Right atrium auricular region (tissue), 2 donors: ENCODE measurements around the gene PDE4C. TPM values are rescaled to one million over a fixed set of nuclear protein-coding genes. Genes with fewer than 3 reads are reported as not detected.

Experiments used
- DNase-seq: peaks from one replicate; pipeline ENCODE4 v3.0.0-alpha.2; 2019; ENCODE audit warnings: low spot score
- H3K27ac ChIP-seq, 2 donors: fragments of 200-600 bp; sonication (generic); 1 replicate in 1 of 2; 2 replicates in 1 of 2; pipeline ENCODE4 v1.5.1; 2016 to 2019
- H3K27me3 ChIP-seq, 2 donors: fragments of 200-600 bp; sonication (generic); one replicate each; pipeline versions ENCODE4 v1.5.1 to v1.6.0; 2017 to 2019
- H3K36me3 ChIP-seq: fragments of 200-600 bp; sonication (generic); one replicate; pipeline ENCODE4 v1.5.1; 2016
- H3K4me1 ChIP-seq, 2 donors: fragments of 200-600 bp; sonication (generic); one replicate each; pipeline versions ENCODE4 v1.5.1 to v1.6.0; 2017 to 2019
- H3K4me3 ChIP-seq, 2 donors: fragments of 200-600 bp; sonication (generic); 1 replicate in 1 of 2; 2 replicates in 1 of 2; pipeline ENCODE4 v1.5.1; 2017 to 2019; ENCODE audit warnings: mild to moderate bottlenecking in 1 of 2, moderate library complexity in 1 of 2
- H3K9me3 ChIP-seq, 2 donors: fragments of 200-600 bp; sonication (generic); one replicate each; pipeline ENCODE4 v1.5.1; 2019
- CTCF ChIP-seq, 2 donors: fragments of 200-600 bp; sonication (generic); IDR thresholded peaks; one replicate each; pipeline ENCODE4 v1.5.1; 2019; ENCODE audit warnings: antibody characterized with exemption in 2 of 2
- total RNA-seq, 2 donors: library from RNA; depleted of rRNA; stranded (reverse); fragments of >200 nt; gene quantifications; one replicate each; pipeline ENCODE4 v1.1.0, GENCODE V29; 2016

The PDE4C gene
- total RNA-seq, 2 donors from 2014 or later: 1.4 TPM; not detected in 1

DNA sequence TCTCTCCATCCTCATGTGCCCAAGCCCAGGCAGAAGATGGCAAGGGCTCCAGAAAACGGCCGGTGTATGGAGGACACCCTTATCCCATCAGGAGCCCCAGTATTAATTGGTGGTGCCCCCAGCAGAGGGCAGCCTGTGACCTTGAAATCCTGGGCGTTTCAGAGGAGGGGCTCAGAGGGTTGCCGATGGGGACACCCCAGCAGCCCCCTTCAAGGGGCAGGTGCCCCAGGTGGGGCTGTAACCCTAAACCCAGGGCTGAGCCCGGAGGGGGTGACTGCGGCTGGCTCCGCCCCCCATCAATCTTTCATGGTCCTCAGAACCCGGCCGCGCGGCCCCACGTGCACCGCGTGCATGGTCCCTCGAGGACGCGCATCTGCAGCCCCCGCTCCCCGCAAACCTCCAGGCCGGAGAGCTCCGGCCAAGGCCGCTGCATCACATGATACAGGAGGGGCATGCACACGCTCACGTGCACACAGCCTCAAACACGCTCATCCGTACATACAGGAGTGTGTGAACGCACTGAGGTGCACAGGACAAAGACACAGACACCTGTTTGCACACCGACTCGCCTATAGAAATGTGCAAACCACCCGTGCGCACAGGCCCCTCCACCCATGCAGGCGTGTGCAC is 23.3 kb downstream of the PDE4C start:
- Histone ChIP-seq H3K9me3 (no peaks in the 10 kb centered on the region), H3K27ac (peak overlapping the region; percentile 31 to 86), H3K4me3 (peak overlapping the region; percentile 74 to 85), H3K36me3 (peaks cover 21% of the 10 kb centered on the region), H3K27me3 (no peaks in the 10 kb centered on the region), H3K4me1 (peaks cover 0 to 23% of the 10 kb centered on the region in 2 donors)
- peak in 1 of 2 donors; percentile 41 for TF ChIP-seq CTCF (IDR thresholded peaks at IDR 0.05)
- DNase-seq: no peak

DNA sequence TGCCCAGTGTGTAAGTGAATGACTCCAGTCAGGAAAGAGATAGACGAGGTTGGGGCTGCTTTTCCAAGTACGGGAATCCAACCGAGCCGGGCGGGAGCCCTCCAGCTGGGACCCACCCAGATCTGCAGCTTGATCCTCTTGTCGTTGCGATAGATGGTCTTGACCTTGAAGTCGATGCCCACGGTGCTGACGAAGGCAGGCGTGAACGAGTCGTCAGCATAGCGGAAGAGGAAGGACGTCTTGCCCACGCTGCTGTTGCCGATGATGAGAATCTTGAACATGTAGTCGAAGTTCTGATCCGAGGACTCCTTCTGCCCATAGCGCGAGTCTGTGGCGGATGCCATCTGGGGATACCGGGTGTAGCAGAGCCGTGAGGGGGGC is 23.9 kb downstream of the PDE4C start:
- H3K36me3 ChIP-seq: peaks cover 23% of the 10 kb centered on the region
- H3K4me3 ChIP-seq: no peak overlapping the region
- H3K4me1 ChIP-seq: peaks cover 0 to 21% of the 10 kb centered on the region in 2 donors
- no peak for TF ChIP-seq CTCF (IDR thresholded peaks at IDR 0.05)
- no peaks in the 10 kb centered on the region for H3K9me3 ChIP-seq
- no peaks in the 10 kb centered on the region for H3K27me3 ChIP-seq
- peak overlapping the region; percentile 31 to 36 for H3K27ac ChIP-seq
- no peak for DNase-seq

- TF ChIP-seq CTCF (IDR thresholded peaks at IDR 0.05): no peak
- peaks cover 0 to 28% of the 10 kb centered on the region in 2 donors for H3K4me1 ChIP-seq
- H3K36me3 ChIP-seq: peaks cover 39% of the 10 kb centered on the region
- DNase-seq: no peak
- H3K27ac ChIP-seq: no peak overlapping the region
- H3K27me3 ChIP-seq: no peaks in the 10 kb centered on the region
- H3K9me3 ChIP-seq: no peaks in the 10 kb centered on the region
- no peak overlapping the region for H3K4me3 ChIP-seq
These were observed 27.9 kb downstream of the PDE4C start for GRCh38 chr19:18198374-18198773.

DNA sequence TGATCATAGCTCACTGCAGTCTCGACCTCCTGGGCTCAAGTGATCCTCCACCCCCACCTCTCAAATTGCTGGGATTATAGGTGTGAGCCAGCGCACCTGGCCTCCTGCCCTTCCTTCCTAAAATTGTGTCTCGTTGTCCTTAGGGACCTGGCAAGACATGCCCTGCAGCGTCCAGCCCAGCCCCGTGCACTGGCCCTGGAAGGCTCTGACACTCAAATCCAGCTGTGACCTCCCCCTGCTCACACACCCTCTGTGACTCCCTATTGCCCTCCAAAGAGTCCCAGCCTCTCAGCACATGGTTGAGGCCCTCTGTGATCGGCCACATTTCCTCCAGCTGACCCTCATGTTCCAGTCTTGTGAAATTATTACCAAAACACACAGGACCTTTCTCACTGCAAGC is 28.3 kb downstream of the PDE4C start:
- H3K27ac ChIP-seq: no peak overlapping the region
- peaks cover 39% of the 10 kb centered on the region for H3K36me3 ChIP-seq
- TF ChIP-seq CTCF (IDR thresholded peaks at IDR 0.05): no peak

DNA sequence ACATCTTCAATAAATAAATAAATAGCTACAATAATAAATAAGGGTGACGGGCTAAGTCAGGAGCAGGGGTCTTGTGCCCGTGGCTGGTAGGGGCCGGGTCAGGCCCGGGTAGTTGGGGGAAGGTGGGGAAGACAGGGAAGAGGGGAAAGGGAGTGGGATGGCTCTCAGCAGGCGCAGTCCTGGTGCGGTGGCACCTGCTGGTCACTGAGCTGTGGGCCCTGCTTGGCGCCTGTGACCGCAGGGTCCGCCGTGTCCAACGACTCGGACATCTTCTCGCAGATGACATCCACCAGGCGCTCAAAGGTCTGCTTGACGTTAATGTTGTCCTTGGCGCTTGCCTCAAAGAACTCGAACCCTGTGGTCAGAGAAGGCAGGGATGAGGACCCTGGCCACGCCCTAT is 28.9 kb downstream of the PDE4C start:
- DNase-seq: no peak
- Histone ChIP-seq H3K27me3 (no peaks in the 10 kb centered on the region), H3K9me3 (no peaks in the 10 kb centered on the region), H3K4me3 (no peak overlapping the region), H3K36me3 (peaks cover 39% of the 10 kb centered on the region), H3K4me1 (peaks cover 0 to 20% of the 10 kb centered on the region in 2 donors), H3K27ac (no peak overlapping the region)
- TF ChIP-seq CTCF (IDR thresholded peaks at IDR 0.05): no peak

More for the DNA sequence above, 28.3 kb downstream of the PDE4C start:
- H3K4me1 ChIP-seq: peaks cover 0 to 24% of the 10 kb centered on the region in 2 donors
- H3K27me3 ChIP-seq: no peaks in the 10 kb centered on the region
- no peak for DNase-seq
- no peak overlapping the region for H3K4me3 ChIP-seq
- no peaks in the 10 kb centered on the region for H3K9me3 ChIP-seq

DNA sequence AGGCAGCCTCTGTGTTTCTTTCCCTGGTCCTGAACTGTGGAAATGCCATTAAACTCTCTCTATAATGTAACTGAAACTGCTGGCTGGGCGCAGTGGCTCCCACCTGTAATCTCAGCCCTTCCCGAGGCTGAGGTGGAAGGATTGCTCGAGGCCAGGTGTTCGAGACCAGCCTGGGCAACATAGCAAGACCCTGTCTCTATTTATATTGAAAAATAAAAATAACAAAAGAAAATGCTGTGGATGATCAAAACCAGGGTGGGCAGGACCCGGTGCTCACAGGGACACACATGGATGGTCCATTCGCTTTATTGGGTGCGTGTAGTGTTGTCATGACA is 29.8 kb downstream of the PDE4C start:
- no peak for DNase-seq

More for the DNA sequence above, 29.8 kb downstream of the PDE4C start:
- Histone ChIP-seq H3K4me1 (peaks cover 0 to 22% of the 10 kb centered on the region in 2 donors), H3K27ac (no peak overlapping the region), H3K36me3 (peaks cover 39% of the 10 kb centered on the region), H3K9me3 (no peaks in the 10 kb centered on the region), H3K4me3 (no peak overlapping the region), H3K27me3 (no peaks in the 10 kb centered on the region)
- no peak for TF ChIP-seq CTCF (IDR thresholded peaks at IDR 0.05)
